ENCODE data around the gene ZDHHC14.

- TF ChIP-seq, protein P1, sequence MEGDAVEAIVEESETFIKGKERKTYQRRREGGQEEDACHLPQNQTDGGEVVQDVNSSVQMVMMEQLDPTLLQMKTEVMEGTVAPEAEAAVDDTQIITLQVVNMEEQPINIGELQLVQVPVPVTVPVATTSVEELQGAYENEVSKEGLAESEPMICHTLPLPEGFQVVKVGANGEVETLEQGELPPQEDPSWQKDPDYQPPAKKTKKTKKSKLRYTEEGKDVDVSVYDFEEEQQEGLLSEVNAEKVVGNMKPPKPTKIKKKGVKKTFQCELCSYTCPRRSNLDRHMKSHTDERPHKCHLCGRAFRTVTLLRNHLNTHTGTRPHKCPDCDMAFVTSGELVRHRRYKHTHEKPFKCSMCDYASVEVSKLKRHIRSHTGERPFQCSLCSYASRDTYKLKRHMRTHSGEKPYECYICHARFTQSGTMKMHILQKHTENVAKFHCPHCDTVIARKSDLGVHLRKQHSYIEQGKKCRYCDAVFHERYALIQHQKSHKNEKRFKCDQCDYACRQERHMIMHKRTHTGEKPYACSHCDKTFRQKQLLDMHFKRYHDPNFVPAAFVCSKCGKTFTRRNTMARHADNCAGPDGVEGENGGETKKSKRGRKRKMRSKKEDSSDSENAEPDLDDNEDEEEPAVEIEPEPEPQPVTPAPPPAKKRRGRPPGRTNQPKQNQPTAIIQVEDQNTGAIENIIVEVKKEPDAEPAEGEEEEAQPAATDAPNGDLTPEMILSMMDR (conservative IDR thresholded peaks at IDR 0.05; ENCODE audit: low read depth in 2 of 2): no peak
- TF ChIP-seq POLR2AphosphoS5 (IDR thresholded peaks at IDR 0.05; ENCODE audit: low read depth): no peak
- TF ChIP-seq, protein P2, sequence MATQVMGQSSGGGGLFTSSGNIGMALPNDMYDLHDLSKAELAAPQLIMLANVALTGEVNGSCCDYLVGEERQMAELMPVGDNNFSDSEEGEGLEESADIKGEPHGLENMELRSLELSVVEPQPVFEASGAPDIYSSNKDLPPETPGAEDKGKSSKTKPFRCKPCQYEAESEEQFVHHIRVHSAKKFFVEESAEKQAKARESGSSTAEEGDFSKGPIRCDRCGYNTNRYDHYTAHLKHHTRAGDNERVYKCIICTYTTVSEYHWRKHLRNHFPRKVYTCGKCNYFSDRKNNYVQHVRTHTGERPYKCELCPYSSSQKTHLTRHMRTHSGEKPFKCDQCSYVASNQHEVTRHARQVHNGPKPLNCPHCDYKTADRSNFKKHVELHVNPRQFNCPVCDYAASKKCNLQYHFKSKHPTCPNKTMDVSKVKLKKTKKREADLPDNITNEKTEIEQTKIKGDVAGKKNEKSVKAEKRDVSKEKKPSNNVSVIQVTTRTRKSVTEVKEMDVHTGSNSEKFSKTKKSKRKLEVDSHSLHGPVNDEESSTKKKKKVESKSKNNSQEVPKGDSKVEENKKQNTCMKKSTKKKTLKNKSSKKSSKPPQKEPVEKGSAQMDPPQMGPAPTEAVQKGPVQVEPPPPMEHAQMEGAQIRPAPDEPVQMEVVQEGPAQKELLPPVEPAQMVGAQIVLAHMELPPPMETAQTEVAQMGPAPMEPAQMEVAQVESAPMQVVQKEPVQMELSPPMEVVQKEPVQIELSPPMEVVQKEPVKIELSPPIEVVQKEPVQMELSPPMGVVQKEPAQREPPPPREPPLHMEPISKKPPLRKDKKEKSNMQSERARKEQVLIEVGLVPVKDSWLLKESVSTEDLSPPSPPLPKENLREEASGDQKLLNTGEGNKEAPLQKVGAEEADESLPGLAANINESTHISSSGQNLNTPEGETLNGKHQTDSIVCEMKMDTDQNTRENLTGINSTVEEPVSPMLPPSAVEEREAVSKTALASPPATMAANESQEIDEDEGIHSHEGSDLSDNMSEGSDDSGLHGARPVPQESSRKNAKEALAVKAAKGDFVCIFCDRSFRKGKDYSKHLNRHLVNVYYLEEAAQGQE (IDR thresholded peaks at IDR 0.05; ENCODE audit: unreplicated experiment): no peak
- TF ChIP-seq CREB1 (CRISPR knock-in tag; IDR thresholded peaks at IDR 0.05; ENCODE audit: low read depth): no peak
- TF ChIP-seq EZH2 (IDR thresholded peaks at IDR 0.05; ENCODE audit: low read depth, unreplicated experiment): no peak
- TF ChIP-seq, protein P3, sequence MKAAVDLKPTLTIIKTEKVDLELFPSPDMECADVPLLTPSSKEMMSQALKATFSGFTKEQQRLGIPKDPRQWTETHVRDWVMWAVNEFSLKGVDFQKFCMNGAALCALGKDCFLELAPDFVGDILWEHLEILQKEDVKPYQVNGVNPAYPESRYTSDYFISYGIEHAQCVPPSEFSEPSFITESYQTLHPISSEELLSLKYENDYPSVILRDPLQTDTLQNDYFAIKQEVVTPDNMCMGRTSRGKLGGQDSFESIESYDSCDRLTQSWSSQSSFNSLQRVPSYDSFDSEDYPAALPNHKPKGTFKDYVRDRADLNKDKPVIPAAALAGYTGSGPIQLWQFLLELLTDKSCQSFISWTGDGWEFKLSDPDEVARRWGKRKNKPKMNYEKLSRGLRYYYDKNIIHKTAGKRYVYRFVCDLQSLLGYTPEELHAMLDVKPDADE (IDR thresholded peaks at IDR 0.05): no peak
- no peak for TF ChIP-seq EZH2phosphoT487 (IDR thresholded peaks at IDR 0.05; ENCODE audit: unreplicated experiment)
- TF ChIP-seq STAT1 (IDR thresholded peaks at IDR 0.05; ENCODE audit: unreplicated experiment): no peak
Observed at GRCh38 chr6:157726892-157727628, 346.1 kb downstream of the ZDHHC14 start.
